Measurements from ENCODE around the gene PDZK1IP1. TPM values are rescaled to one million over a fixed set of nuclear protein-coding genes. Genes with fewer than 3 reads are reported as not detected.

The PDZK1IP1 gene
- total and polyA plus RNA-seq, 2 of the 13 experiments (the other 11 are each of a cell fraction or from before 2014, with no cell fraction given), result 0.24 to 1.6 TPM

DNA sequence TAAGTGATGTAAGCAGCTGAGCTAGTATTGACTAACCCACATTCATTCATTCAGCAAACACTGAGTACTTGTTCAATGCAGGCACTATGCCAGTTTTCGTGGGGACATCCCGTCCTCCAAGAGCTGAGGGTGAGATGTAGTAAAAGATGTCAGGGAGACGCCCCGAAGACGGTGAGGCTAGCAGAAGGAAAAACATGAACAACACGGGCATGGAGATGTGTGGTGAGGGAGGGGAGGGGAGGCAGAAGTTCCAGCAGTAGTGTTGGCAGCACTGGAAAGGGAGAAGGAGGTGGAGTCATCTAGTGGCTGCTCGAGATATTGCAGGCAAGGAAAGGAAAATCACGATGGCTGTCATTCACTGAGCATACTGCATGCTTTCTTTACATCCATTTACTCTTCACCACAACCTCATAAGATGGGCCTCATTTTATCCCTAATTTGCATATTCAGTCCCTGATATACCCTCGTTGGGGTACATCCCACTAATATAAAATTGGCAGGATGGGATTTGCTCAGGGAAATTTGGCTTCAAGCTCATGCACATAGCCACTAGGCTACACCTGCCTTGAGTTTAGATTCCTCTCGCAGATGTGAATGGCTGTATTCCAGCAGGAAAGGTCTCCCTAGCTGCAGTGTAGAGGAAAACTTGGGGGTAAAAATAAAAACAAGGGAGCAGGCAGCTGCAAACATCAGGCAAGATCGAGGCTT is 14.5 kb downstream of the PDZK1IP1 start (continued):
- TF ChIP-seq XRCC5 (optimal IDR thresholded peaks at IDR 0.05; ENCODE audit: low read length) (peak; percentile 50), ZNF180 (CRISPR knock-in tag; IDR thresholded peaks at IDR 0.05; ENCODE audit: borderline replicate concordance, low read depth) (no peak), GATA4 (IDR thresholded peaks at IDR 0.05; ENCODE audit: borderline replicate concordance, low read depth) (no peak), YY1 (IDR thresholded peaks at IDR 0.05; ENCODE audit: insufficient read depth, insufficient replicate concordance, low read depth, low read length) (no peak), ZNF605 (CRISPR knock-in tag; IDR thresholded peaks at IDR 0.05) (peak; percentile 32; the same call in 1 of the 2 replicates), SP4 (CRISPR knock-in tag; IDR thresholded peaks at IDR 0.05) (no peak), SALL2 (CRISPR knock-in tag; IDR thresholded peaks at IDR 0.05) (0 out of 2 replicates have a peak, but pooled peaks have one; percentile 27), ZNF768 (CRISPR knock-in tag; IDR thresholded peaks at IDR 0.05) (no peak), MED13 (CRISPR knock-in tag; IDR thresholded peaks at IDR 0.05) (no peak), POLR2AphosphoS2 (IDR thresholded peaks at IDR 0.05; ENCODE audit: low read depth, low read length) (no peak), MTA1 (CRISPR knock-in tag; IDR thresholded peaks at IDR 0.05; ENCODE audit: borderline replicate concordance) (no peak), FOXM1 (CRISPR knock-in tag; IDR thresholded peaks at IDR 0.05) (no peak), FOSL2 (CRISPR knock-in tag; IDR thresholded peaks at IDR 0.05) (no peak), ZNF446 (CRISPR knock-in tag; IDR thresholded peaks at IDR 0.05) (no peak), ZNF224 (CRISPR knock-in tag; IDR thresholded peaks at IDR 0.05) (no peak), ZSCAN30 (CRISPR knock-in tag; IDR thresholded peaks at IDR 0.05) (no peak), JUNB (CRISPR knock-in tag; IDR thresholded peaks at IDR 0.05; ENCODE audit: borderline replicate concordance) (no peak), IRF2 (CRISPR knock-in tag; IDR thresholded peaks at IDR 0.05) (peak; percentile 62; the same call in 1 of the 2 replicates), MXI1 (IDR thresholded peaks at IDR 0.05; ENCODE audit: borderline replicate concordance, low read depth, low read length) (no peak), RAD21 (CRISPR knock-in tag; IDR thresholded peaks at IDR 0.05) (peak; percentile 53), ZNF205 (CRISPR knock-in tag; IDR thresholded peaks at IDR 0.05) (no peak), ZNF3 (CRISPR knock-in tag; IDR thresholded peaks at IDR 0.05) (peak; percentile 67; the same call in 1 of the 2 replicates), ZFY (CRISPR knock-in tag; IDR thresholded peaks at IDR 0.05) (no peak), ZNF24 (IDR thresholded peaks at IDR 0.05) (peak; percentile 86)
- TF ChIP-seq, protein P1, sequence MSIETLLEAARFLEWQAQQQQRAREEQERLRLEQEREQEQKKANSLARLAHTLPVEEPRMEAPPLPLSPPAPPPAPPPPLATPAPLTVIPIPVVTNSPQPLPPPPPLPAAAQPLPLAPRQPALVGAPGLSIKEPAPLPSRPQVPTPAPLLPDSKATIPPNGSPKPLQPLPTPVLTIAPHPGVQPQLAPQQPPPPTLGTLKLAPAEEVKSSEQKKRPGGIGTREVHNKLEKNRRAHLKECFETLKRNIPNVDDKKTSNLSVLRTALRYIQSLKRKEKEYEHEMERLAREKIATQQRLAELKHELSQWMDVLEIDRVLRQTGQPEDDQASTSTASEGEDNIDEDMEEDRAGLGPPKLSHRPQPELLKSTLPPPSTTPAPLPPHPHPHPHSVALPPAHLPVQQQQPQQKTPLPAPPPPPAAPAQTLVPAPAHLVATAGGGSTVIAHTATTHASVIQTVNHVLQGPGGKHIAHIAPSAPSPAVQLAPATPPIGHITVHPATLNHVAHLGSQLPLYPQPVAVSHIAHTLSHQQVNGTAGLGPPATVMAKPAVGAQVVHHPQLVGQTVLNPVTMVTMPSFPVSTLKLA (IDR thresholded peaks at IDR 0.05), result no peak
- TF ChIP-seq, protein P2, sequence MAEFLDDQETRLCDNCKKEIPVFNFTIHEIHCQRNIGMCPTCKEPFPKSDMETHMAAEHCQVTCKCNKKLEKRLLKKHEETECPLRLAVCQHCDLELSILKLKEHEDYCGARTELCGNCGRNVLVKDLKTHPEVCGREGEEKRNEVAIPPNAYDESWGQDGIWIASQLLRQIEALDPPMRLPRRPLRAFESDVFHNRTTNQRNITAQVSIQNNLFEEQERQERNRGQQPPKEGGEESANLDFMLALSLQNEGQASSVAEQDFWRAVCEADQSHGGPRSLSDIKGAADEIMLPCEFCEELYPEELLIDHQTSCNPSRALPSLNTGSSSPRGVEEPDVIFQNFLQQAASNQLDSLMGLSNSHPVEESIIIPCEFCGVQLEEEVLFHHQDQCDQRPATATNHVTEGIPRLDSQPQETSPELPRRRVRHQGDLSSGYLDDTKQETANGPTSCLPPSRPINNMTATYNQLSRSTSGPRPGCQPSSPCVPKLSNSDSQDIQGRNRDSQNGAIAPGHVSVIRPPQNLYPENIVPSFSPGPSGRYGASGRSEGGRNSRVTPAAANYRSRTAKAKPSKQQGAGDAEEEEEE (CRISPR knock-in tag; IDR thresholded peaks at IDR 0.05; ENCODE audit: borderline replicate concordance), result no peak
- TF ChIP-seq, protein P3, sequence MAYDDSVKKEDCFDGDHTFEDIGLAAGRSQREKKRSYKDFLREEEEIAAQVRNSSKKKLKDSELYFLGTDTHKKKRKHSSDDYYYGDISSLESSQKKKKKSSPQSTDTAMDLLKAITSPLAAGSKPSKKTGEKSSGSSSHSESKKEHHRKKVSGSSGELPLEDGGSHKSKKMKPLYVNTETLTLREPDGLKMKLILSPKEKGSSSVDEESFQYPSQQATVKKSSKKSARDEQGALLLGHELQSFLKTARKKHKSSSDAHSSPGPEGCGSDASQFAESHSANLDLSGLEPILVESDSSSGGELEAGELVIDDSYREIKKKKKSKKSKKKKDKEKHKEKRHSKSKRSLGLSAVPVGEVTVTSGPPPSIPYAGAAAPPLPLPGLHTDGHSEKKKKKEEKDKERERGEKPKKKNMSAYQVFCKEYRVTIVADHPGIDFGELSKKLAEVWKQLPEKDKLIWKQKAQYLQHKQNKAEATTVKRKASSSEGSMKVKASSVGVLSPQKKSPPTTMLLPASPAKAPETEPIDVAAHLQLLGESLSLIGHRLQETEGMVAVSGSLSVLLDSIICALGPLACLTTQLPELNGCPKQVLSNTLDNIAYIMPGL (CRISPR knock-in tag; IDR thresholded peaks at IDR 0.05; ENCODE audit: borderline replicate concordance in 1 of 2, low read depth in 1 of 2), result peak in 1 of 2 experiments; percentile 48; a peak in 1 of 4 replicates

All from HepG2 (cell line).